Thyroid gland (tissue), 4 donors: ENCODE data around the gene DYRK1A.

Source experiments
- CTCF ChIP-seq, 6 experiments: fragments of 200-600 bp in 3 of 6; fragments of 450-650 bp in 3 of 6; sonication (generic) in 3 of 6; IDR thresholded peaks; one replicate each; pipeline ENCODE4 v1.5.1; 2016 to 2019; ENCODE audit warnings: antibody characterized with exemption in 6 of 6, mild to moderate bottlenecking in 2 of 6, inconsistent platforms in 1 of 6, moderate library complexity in 1 of 6
- POLR2A ChIP-seq, 2 donors: fragments of 450-650 bp; IDR thresholded peaks; one replicate each; pipeline ENCODE4 v1.6.1; 2017; ENCODE audit warnings: antibody characterized with exemption in 2 of 2, mild to moderate bottlenecking in 2 of 2, moderate library complexity in 1 of 2

GRCh38 chr21:37505963-37506362 lies 139.4 kb downstream of the DYRK1A start:
- no peak for TF ChIP-seq CTCF (IDR thresholded peaks at IDR 0.05)
- no peak for TF ChIP-seq POLR2A (IDR thresholded peaks at IDR 0.05)
